ENCODE measurements around the gene BANK1.
"Not testable (repeated sequence)": the region's sequence is repeated elsewhere in the genome, so short reads cannot be mapped to it uniquely, and the experiment has no call there.

Gene BANK1

GRCh38 chr4:101824500-101824899, 34.0 kb downstream of the BANK1 start:
- no peak for DNase-seq

GRCh38 chr4:101825953-101826352, 35.4 kb downstream of the BANK1 start:
- no peak for DNase-seq

DNA sequence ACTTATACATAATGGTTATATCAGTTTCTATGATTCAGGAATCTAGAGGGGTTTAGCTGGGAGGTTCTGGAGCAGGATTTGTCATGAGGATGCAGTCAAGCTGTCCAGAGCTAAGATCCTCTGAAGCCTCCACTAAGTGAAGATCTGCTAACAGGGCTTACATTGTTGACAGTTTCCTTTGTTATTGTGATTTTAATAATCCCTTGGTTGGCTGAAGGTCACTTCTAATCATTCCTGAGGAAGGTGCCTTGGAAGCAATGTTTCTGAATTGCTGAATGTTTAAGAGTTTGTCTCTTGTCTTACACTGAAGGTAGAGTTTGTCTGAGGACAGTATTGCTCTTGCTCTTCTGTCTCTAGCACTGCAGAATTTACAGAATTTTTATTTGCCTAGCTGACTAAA, 41.3 kb downstream of the BANK1 start:
- DNase-seq: no peak

- no peak for DNase-seq
Observed at GRCh38 chr4:101833480-101833879, 43.0 kb downstream of the BANK1 start.

DNA sequence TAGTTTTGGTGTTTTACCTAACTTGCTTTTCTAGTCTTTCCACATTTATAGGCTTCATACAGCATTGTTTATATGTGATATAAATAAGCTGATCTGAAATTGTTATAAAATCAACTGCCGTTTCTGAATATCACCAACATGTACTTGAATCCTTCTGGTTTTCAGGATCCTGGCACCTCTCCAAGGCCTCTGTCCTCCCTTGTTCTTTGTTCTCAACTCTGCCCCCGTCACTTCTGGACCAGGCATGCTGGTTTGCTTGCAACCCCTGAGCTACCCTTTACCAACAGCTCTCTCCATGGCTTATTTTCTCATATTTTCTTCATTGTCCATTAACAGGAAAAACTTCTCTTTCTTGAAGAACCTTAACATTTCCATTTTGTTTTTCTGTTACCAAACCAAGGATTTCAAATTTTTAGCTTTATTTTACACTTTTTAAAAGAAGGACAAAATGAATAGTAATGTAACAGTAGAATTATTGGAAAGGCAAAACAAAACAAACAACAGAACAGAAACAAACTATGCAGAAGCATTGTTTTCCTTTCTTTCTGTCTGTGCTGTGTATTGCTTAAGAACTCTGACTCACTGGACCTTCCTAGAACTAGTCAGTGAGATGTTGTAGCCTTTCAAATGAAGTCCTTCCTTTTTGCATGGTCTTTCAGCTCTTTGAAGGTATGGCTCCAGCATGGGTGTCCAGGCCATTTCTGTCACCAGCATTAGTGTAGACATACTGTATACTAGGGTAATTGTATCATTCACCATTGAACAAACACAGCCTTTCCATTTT, 44.8 kb downstream of the BANK1 start:
- DNase-seq: no peak

- DNase-seq: no peak
Observed at GRCh38 chr4:101843054-101843453, 52.5 kb downstream of the BANK1 start.

- DNase-seq: no peak
Observed at GRCh38 chr4:101846550-101846949, 56.0 kb downstream of the BANK1 start.

DNA sequence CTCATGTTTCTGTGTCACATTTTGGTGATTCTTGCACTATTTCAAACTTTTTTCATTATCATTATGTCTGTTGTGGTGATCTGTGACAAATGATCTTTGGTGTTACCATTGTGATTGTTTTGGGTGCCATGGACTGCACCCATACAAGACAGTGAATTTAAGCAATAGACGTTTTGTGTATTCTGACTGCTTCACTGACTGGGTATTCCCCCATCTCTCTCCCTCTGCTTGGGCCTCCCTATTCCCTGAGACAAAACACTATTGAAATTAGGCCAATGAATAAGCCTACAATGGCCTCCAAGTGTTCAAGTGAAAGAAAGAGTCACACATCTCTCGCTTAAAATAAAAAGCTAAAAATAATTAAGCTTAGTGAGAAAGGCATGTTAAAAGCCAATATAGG, 60.2 kb downstream of the BANK1 start:
- no peak for DNase-seq

DNA sequence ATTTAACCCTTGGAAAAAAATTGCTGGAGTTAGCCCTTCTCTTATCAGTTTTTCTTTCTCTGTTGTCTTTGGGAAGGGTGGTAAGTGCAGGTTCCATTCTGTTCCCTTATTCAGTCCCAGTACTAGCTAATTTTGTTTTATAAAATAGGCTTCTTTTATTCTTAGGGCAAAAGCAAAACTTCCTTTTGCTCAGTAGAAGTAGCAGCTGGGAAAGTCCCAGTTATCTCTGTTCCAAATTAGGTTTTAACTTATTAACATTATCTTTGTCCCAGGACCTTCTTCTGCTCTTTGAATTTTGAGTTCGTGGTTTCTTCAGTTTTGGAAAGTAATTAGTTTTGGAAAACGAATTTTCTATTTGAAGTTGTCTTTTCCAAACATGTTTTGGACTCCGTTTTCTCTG, 61.1 kb downstream of the BANK1 start:
- DNase-seq: no peak

- DNase-seq: no peak
Observed at GRCh38 chr4:101853028-101853427, 62.5 kb downstream of the BANK1 start.

- no peak for DNase-seq
Observed at GRCh38 chr4:101853691-101854090, 63.2 kb downstream of the BANK1 start.

- no peak for DNase-seq
Observed at GRCh38 chr4:101855239-101855638, 64.7 kb downstream of the BANK1 start.

DNA sequence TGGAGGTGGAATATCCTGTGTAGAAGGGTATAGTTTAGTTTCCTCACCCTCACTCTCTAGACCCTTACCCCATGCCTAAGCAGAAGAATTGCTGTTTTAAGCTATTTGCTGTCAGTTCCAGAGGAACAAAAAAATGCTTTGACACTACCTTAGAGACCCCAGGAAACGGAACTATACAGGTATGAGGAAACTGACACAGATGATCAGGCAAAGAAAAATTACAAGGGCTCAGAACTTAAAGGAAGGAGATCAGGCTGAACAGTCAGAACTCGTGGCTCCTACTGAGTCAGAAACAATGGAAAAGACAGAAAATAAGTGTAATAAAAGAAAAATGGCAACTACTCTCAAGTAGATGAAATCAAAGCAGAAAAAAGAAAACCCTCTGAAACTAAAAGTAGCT, 65.6 kb downstream of the BANK1 start:
- no peak for DNase-seq

GRCh38 chr4:101857176-101857575, 66.6 kb downstream of the BANK1 start:
- no peak for DNase-seq

DNA sequence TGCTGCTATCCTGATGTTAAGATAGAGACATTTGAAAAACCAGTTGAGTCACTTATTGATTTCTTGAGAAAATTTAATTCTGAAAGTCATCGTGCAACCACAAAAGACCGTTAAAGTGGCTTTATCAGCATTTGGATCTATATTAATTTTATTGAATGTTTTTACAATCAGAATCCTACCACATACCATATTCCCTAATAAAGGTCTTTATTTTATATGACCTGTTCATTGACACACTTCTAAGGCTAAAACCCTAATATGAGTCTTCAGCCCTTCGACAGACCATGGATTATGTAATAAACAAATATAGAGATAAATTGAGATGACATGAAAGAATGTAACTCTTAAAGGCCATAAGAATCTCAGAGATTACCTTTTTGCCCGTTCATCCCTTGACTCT, 68.1 kb downstream of the BANK1 start:
- no peak for DNase-seq

- no peak for DNase-seq
Observed at GRCh38 chr4:101862595-101862994, 72.1 kb downstream of the BANK1 start.

DNA sequence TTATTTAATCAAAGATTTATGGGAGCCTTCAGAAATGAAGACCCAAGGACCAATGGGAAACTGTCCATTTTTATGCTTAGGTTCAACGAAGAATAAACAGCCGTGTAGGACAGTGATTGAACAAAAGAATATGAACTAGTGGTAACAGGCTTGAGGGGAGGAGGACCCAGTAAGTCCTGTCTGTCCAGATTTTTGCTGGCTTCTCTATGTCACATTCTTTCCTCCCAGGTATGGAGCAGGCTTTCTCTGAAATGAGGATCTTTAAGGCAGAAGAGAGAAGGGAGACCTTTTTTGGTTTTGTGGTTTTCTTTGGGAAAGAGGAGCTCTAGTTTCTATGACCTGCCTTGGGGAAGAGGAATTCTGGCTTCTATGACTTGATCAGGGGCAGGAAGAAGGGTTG, 74.1 kb downstream of the BANK1 start:
- no peak for DNase-seq

GRCh38 chr4:101865501-101866062, 75.1 kb downstream of the BANK1 start:
- DNase-seq: no peak

- no peak for DNase-seq
Observed at GRCh38 chr4:101870874-101871273, 80.3 kb downstream of the BANK1 start.

DNA sequence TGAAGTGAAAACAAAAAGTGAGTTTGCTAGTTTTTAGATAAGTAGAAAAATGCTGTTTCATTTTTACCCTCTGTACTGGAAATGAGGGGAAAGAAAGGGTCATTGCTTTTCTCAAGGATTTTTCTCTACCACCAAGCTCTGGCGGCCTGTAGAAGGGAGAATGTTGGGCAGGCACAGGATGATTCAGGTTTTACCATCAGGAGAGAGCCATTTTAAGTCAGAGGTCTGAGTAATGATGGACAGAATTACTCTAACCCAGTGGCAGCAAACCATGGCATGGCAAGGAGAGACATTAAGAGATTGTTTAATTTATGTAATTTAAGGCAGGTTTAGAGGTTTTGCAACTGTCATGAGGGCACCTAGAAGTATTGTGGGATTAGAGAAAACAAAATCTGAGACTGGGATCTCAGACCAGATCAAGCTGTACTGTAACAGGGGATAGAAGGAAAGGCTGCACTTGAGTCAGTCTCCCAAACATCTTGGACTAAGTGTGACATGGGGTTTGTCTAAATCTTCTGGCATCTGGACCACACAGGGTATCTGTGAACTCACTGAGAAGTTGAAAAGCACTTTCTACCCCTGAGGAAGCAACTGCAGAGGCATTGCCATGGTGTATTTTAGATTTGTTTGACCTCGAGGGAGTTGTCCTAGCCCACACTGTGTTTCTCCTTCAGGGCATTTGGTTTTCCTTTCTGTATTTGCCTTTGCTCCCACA, 81.6 kb downstream of the BANK1 start:
- no peak for DNase-seq

DNA sequence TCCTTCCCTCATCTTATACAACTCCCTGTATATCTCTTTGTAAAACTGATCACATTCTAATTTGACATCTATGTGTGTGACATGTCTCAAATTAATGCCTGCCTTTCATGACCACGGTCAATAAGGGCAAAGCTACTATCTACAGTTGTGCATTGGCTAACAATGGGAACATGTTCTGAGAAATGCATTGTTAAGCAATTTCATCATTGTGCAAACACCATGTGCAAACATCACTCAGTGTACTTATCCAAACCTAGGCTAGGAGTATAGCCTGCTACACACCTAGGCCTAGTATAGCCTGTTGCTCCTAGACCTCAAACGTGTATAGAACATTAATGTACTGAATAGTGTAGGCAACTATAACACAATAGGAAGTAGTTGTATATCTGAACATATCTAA, 95.0 kb downstream of the BANK1 start:
- no peak for DNase-seq

DNA sequence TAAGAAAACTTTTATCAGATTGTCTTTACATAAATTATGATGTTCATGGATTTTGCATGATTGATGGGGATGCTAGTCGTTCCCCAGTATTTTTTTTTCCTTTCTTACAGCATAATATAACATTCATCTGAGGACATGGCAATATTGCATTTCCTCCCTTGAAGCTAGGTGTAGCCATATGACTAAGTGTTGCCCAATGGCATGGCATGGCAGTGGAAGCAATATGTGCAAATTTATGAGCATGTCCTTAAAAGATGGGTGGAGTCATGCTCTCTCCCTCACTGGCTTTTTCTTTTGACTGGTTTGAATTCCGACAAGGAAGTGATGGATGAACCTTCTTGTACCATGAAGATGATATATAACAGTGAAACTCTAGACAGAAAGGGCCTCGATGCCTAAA, 96.3 kb downstream of the BANK1 start:
- DNase-seq: no peak

DNA sequence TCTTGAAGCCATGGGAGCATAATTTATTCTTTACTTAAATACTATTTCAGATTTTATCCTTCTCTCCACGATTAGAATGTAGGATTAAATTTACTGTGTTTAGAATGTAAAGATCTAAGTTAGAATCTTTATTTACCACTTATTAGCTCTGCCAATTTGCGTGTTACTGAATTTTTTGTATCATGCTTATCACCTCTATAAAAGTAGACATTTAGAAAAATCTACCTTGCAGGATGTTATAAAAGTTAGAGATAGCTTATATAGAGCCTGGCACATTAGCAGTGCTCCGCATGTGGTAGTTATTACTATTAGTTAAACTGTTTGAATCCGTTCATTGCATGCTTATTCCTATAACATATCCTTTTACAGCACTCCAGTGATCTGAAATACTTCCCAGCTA, 97.9 kb downstream of the BANK1 start:
- DNase-seq: no peak

DNA sequence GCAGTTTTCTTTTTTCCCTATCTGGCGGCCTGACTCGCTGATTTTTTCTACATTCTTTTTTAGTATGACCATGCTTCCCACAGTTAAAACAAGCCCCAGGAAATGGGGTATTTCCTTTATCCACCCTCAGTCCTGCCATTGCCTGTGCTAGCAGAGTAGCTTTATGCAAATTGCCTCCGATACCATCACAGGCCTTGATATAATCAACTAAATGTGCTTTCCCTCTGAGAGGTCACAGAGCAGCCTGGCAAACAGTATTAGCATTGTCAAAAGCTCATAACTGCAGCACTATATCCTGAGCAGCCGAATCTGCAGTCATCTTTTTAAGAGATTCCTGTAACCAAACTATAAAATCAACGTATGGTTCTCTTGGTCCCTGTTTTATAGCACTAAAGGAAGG, 115.0 kb downstream of the BANK1 start:
- DNase-seq: not testable (repeated sequence)
